ENCODE results near the gene CIPC.

CIPC gene

GRCh38 chr14:77097700-77098528, at the start of gene CIPC:
TSS of gene CIPC (plus strand) at chr14:77098258. CDS start at chr14:77105709, 7,451 bp downstream.
- DNase-seq (ENCODE audit: low spot score): peak; percentile 96

GRCh38 chr14:77051116-77051515, 46.9 kb upstream of the CIPC start:
- no peak for DNase-seq (ENCODE audit: low spot score)

- no peak for DNase-seq (ENCODE audit: low spot score)
Observed at GRCh38 chr14:77052281-77053044, 45.6 kb upstream of the CIPC start.

GRCh38 chr14:77053046-77053841, 44.8 kb upstream of the CIPC start:
- peak; percentile 89 for DNase-seq (ENCODE audit: low spot score)

- DNase-seq (ENCODE audit: low spot score): no peak
Observed at GRCh38 chr14:77055306-77055705, 42.8 kb upstream of the CIPC start.

- DNase-seq (ENCODE audit: low spot score): no peak
Observed at GRCh38 chr14:77055981-77056380, 42.1 kb upstream of the CIPC start.

- no peak for DNase-seq (ENCODE audit: low spot score)
Observed at GRCh38 chr14:77058117-77058516, 39.9 kb upstream of the CIPC start.

GRCh38 chr14:77058785-77059184, 39.3 kb upstream of the CIPC start:
- DNase-seq (ENCODE audit: low spot score): no peak

GRCh38 chr14:77059276-77059915, 38.7 kb upstream of the CIPC start:
- peak; percentile 74 for DNase-seq (ENCODE audit: low spot score)

GRCh38 chr14:77061630-77062257, 36.3 kb upstream of the CIPC start:
- no peak for DNase-seq (ENCODE audit: low spot score)

- no peak for DNase-seq (ENCODE audit: low spot score)
Observed at GRCh38 chr14:77062261-77062660, 35.8 kb upstream of the CIPC start.

- DNase-seq (ENCODE audit: low spot score): no peak
Observed at GRCh38 chr14:77063571-77064171, 34.4 kb upstream of the CIPC start.

GRCh38 chr14:77064521-77065178, 33.4 kb upstream of the CIPC start:
- no peak for DNase-seq (ENCODE audit: low spot score)

GRCh38 chr14:77065851-77066577, 32.0 kb upstream of the CIPC start:
- no peak for DNase-seq (ENCODE audit: low spot score)

GRCh38 chr14:77066578-77067172, 31.4 kb upstream of the CIPC start:
- no peak for DNase-seq (ENCODE audit: low spot score)

GRCh38 chr14:77067632-77068516, 30.2 kb upstream of the CIPC start:
- DNase-seq (ENCODE audit: low spot score): peak; percentile 87

- DNase-seq (ENCODE audit: low spot score): no peak
Observed at GRCh38 chr14:77068517-77069200, 29.4 kb upstream of the CIPC start.

- no peak for DNase-seq (ENCODE audit: low spot score)
Observed at GRCh38 chr14:77069551-77069950, 28.5 kb upstream of the CIPC start.
